Aorta (tissue), 5 donors: ENCODE data around the gene SLC35G4. TPM values are rescaled to one million over a fixed set of nuclear protein-coding genes. Genes with fewer than 3 reads are reported as not detected.

ENCODE experiments used
- ATAC-seq: fragments of 200-7000 bp; cut with Tn5 transposase; one replicate; pipeline ENCODE4 v1.9.1; 2022; ENCODE audit warnings: moderate library complexity; ENCODE audit not compliant: low FRiP score
- DNase-seq, 2 donors: peaks; one replicate each; pipeline ENCODE4 v3.0.0-alpha.2; 2020
- H3K27ac ChIP-seq, 2 donors: one replicate each; pipeline ENCODE4 v1.5.1; 2013; ENCODE audit warnings: low read length in 2 of 2, mild to moderate bottlenecking in 2 of 2, moderate library complexity in 2 of 2, control low read depth in 1 of 2, inconsistent platforms in 1 of 2, low read depth in 1 of 2
- H3K27me3 ChIP-seq, 2 donors: one replicate each; pipeline ENCODE4 v1.6.1; 2013; ENCODE audit warnings: control low read depth in 1 of 2, low read length in 1 of 2, mild to moderate bottlenecking in 1 of 2, moderate library complexity in 1 of 2; ENCODE audit not compliant: insufficient read depth in 2 of 2, control insufficient read depth in 1 of 2
- H3K36me3 ChIP-seq, 2 donors: one replicate each; pipeline ENCODE4 v1.6.1; 2013; ENCODE audit warnings: control low read depth in 1 of 2, low read length in 1 of 2, mild to moderate bottlenecking in 1 of 2; ENCODE audit not compliant: insufficient read depth in 2 of 2, control insufficient read depth in 1 of 2
- H3K4me1 ChIP-seq, 2 donors: one replicate each; pipeline ENCODE4 v1.6.1; 2013; ENCODE audit warnings: low read length in 2 of 2, control low read depth in 1 of 2, mild to moderate bottlenecking in 1 of 2, moderate library complexity in 1 of 2; ENCODE audit not compliant: insufficient read depth in 2 of 2, control insufficient read depth in 1 of 2
- H3K4me3 ChIP-seq, 2 donors: one replicate each; pipeline ENCODE4 v1.5.1; 2013; ENCODE audit warnings: low read length in 2 of 2, control low read depth in 1 of 2, mild to moderate bottlenecking in 1 of 2
- H3K9me3 ChIP-seq: one replicate; pipeline ENCODE4 v1.6.1; 2013; ENCODE audit warnings: mild to moderate bottlenecking, low read length; ENCODE audit not compliant: control insufficient read depth
- WGBS, 2 donors: extraction: QIAGEN DNeasy Blood & Tissue Kit; methylation state at CpG; one replicate each; pipeline ENCODE4 v1.1.7; 2013; 5-methylcytosine and 5-hydroxymethylcytosine counted together
- intact Hi-C, 2 donors: fragments of 100-400 bp; cut with DNase I; formaldehyde crosslinking; loops; one replicate each; pipeline versions ENCODE4 v1.14.2 to v1.15.0; 2022
- polyA plus RNA-seq, 2 donors: library from polyadenylated mRNA; stranded (reverse); fragments of 200-250 nt; gene quantifications; one replicate each; pipeline ENCODE4 v1.2.3, GENCODE V29; 2013
- total RNA-seq, 2 donors: library from RNA; stranded (reverse); fragmentation: NEBNext Ultra II Directional; extraction: Animal tissue kit (Norgen Biotek cat#: 25700); gene quantifications; one replicate each; pipeline ENCODE4 v1.2.1, GENCODE V29; 2021
- donor health status: healthy with polysubstance abuse.
- donor health status: Bipolar disorder and iron deficiency.
- donor health status: DM: no; HTN: no; CAD: no.
- donor health status: DM: no; HTN: no; CAD: no.
- donor health status: DM: yes; HTN: yes; CAD: no.

The SLC35G4 gene
- total and polyA plus RNA-seq, 4 donors: not detected

DNA sequence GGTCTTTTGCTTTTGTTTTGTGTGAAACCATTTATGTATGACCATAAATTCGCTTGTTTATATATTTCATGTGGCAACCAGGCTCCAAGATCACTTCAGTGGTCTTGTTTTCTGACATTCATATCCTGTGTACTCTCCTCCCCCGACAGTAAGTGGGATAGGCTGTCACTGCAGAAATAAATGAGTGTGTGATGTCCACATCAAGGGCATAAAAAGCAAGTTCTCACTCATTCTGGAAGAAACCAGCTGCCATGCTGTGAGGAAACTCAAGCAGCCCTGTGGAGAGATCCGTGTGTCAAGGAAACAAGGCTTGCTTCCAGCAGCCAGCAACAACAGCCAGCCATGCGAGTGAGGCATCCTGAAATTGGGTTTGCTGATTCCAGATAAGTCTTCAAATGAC is 40.4 kb downstream of the SLC35G4 start:
- DNase-seq (no peak), ATAC-seq (no peak)
- Histone ChIP-seq H3K9me3 (peaks cover 3% of the 10 kb centered on the region), H3K27me3 (no peaks in the 10 kb centered on the region), H3K27ac (no peak overlapping the region), H3K36me3 (no peaks in the 10 kb centered on the region), H3K4me3 (no peak overlapping the region), H3K4me1 (no peaks in the 10 kb centered on the region)
- 80% methylated on average over 4 of the region's 4 CpGs for WGBS, 2 donors
- intact Hi-C loops: loop anchor here in 1 of 2 donors (10.0 kb wide), 4 partner anchors 85 to 385 kb away; partner anchors contain the start of gene CHMP1B

DNA sequence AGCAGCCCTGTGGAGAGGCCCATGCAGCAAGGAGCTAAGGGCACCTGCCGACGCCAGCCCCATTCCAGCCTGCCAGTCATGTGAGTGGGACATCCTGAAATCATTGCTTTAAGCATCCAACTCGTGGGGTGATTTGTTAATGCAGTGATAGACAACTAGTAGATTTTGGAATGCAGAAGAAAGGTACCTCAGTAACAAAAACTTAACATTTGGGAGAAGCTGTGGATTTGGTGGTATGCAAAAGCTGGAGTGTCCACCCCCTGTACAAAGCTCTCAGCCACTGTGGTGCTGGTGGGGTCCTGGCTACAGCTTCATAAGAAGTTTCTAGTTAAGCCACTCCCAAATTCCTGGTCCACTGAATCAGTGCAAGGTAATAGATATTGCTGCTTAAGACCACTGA is 42.5 kb downstream of the SLC35G4 start:
- no peaks in the 10 kb centered on the region for H3K27me3 ChIP-seq
- DNase-seq: no peak
- 78 to 88% methylated on average over 3 of the region's 3 CpGs for WGBS, 2 donors
- no peaks in the 10 kb centered on the region for H3K36me3 ChIP-seq
- peaks cover 3% of the 10 kb centered on the region for H3K9me3 ChIP-seq
- no peaks in the 10 kb centered on the region for H3K4me1 ChIP-seq
- H3K4me3 ChIP-seq: no peak overlapping the region
- intact Hi-C loops: loop anchor here in 1 of 2 donors (10.0 kb wide), 4 partner anchors 83 to 383 kb away; partner anchors contain the start of gene CHMP1B
- no peak overlapping the region for H3K27ac ChIP-seq
- ATAC-seq: no peak

DNA sequence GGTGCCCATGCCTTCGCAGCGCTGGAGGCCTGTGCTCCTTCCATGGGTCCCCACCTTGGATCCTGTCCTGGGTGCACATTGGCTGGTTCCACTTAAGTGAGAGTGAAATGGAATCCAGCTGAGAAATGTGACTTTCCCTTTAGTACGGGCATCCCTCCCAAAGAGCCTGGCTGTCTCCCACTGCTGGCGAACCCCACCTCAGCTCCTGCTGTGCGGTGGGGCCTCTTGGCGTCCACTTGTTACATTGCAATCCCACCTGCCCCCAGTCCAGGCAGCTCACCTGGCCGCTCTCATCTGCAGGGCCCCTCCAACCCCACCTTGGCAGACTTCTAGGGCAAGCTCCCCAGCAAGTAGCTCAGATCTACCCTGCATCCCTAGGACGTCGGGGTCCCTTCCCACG is 44.1 kb downstream of the SLC35G4 start:
- intact Hi-C loops: loop anchor here in 1 of 2 donors (10.0 kb wide), 4 partner anchors 81 to 381 kb away; partner anchors contain the start of gene CHMP1B
- WGBS, 2 donors: 69 to 81% methylated on average over 10 of the region's 10 CpGs

DNA sequence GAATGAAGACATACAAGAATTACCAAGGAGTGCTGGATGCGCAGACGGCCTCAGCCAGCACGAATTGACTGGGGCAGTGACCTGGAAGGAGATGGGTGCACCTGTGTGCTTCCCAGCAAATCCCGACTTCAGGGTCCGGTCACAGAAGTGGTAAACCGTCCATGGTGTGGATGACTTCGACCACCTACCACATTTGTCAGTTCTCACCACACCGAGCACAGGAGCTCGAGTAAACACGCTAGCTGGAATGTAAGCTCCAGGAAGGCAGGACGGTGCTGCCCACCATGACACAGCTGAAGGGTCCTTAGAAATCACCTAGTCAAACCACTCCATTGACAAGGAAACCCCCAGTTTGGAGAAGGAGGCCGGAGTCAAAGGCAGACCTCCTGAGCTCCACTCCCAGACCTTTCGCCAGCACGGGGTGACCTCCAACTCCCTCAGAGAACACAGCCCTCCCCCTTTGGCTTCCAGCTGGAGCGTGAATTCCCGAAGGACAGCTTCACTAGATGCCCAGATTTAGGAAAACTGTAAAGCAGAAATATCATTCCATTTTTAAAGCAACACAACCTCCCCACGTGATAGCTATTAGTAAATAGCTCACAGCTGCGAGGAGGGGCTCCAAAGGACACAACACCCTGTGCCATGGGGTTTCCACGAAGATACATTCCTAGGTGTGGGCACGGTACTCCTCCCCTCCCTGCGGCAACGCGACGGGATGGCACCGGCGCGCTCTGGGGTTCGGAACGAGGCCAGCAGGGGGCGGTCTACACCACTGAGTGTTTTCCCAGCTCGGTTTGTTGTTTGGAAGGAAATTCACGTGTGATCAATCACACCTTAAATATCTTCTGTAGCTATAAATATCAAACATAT is 45.6 kb downstream of the SLC35G4 start:
- ATAC-seq (peak; percentile 74), DNase-seq (peak in 1 of 2 donors; percentile 90)
- Histone ChIP-seq H3K4me1 (no peaks in the 10 kb centered on the region), H3K27me3 (no peaks in the 10 kb centered on the region), H3K27ac (no peak overlapping the region), H3K9me3 (peaks cover under 1% of the 10 kb centered on the region), H3K36me3 (no peaks in the 10 kb centered on the region), H3K4me3 (peak overlapping the region in 1 of 2 donors; percentile 10)
- intact Hi-C loops: loop anchor here in 1 of 2 donors (10.0 kb wide), 4 partner anchors 80 to 380 kb away; partner anchors contain the start of gene CHMP1B
- whole genome bisulfite sequencing, 2 donors: 34 to 35% methylated on average over 32 of the region's 32 CpGs

More for the DNA sequence above, 44.1 kb downstream of the SLC35G4 start:
- Histone ChIP-seq H3K4me3 (no peak overlapping the region), H3K4me1 (no peaks in the 10 kb centered on the region), H3K27me3 (no peaks in the 10 kb centered on the region), H3K36me3 (no peaks in the 10 kb centered on the region), H3K27ac (no peak overlapping the region), H3K9me3 (peaks cover 3% of the 10 kb centered on the region)
- no peak for DNase-seq
- ATAC-seq: no peak

DNA sequence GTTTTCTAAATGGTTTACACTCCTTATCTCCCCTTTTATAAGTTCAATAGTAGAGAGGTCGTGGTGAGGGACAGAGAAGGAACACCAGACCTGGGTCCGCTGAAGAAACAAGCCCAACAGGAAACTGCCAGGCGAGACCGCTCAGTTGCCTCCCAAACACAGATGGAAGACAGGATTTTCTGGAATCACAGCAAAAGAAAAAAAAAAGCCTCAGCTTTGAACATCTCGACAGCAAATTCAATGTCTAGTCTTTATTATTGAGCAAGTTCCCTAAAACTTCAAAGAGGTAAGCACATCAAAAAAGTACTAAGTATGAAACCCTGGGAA is 46.2 kb downstream of the SLC35G4 start:
- Histone ChIP-seq H3K27me3 (no peaks in the 10 kb centered on the region), H3K27ac (no peak overlapping the region), H3K9me3 (no peaks in the 10 kb centered on the region), H3K36me3 (no peaks in the 10 kb centered on the region), H3K4me3 (peak overlapping the region in 1 of 2 donors; percentile 10), H3K4me1 (no peaks in the 10 kb centered on the region)
- ATAC-seq (no peak), DNase-seq (no peak)
- intact Hi-C loops: loop anchor here in 1 of 2 donors (10.0 kb wide), 4 partner anchors 79 to 379 kb away; partner anchors contain the start of gene CHMP1B
- WGBS, 2 donors: 14 to 16% methylated on average over 5 of the region's 5 CpGs

DNA sequence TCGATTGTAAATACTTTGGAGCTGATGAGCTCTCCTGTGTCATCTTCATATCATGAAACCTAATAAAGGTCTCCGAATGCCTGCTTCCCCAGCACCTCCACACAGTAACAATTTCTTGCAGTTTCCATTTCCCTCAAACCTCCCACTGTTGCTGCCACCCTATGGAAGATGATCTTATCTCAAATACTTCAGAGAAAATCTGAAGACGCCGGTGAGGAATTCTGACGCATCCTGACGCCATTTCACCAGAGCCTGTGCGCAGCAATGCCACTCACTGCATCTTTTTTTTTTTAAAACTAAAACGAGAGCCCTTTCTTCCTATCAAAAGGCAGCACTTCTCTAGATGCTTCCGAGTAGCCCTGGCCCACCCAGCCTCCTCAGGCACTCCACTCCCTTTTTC is 47.8 kb downstream of the SLC35G4 start:
- WGBS, 2 donors: 81 to 86% methylated on average over 9 of the region's 9 CpGs
- DNase-seq: no peak
- Histone ChIP-seq H3K27ac (no peak overlapping the region), H3K4me3 (no peak overlapping the region), H3K27me3 (no peaks in the 10 kb centered on the region), H3K36me3 (no peaks in the 10 kb centered on the region), H3K9me3 (no peaks in the 10 kb centered on the region), H3K4me1 (no peaks in the 10 kb centered on the region)
- intact Hi-C loops: loop anchor here in 1 of 2 donors (10.0 kb wide), 4 partner anchors 78 to 378 kb away; partner anchors contain the start of gene CHMP1B
- ATAC-seq: no peak

DNA sequence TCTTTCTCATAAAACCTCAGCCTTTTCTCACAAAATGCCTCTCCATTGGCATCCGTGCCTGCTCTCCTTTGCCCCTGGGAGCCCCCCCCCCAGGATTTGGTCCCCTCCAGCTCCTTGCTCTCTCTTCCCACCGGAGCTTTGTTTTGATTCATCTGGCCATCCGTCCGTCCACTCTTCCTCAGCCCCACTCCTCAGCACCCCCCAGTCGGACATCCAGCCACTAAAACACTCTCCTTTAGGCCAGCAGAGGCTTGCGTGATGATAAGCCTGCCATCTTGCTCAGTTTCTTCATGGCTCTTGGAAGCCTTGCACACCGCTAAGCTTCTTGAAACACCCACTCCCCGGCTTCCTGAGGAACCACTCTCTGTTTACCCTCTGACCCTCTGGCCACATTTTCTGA is 48.2 kb downstream of the SLC35G4 start:
- Histone ChIP-seq H3K9me3 (no peaks in the 10 kb centered on the region), H3K27ac (no peak overlapping the region), H3K27me3 (no peaks in the 10 kb centered on the region), H3K4me1 (no peaks in the 10 kb centered on the region), H3K36me3 (no peaks in the 10 kb centered on the region), H3K4me3 (no peak overlapping the region)
- WGBS, 2 donors: 74 to 83% methylated on average over 8 of the region's 8 CpGs
- intact Hi-C loops: loop anchor here in 1 of 2 donors (10.0 kb wide), 4 partner anchors 77 to 377 kb away; partner anchors contain the start of gene CHMP1B
- ATAC-seq (no peak), DNase-seq (no peak)

DNA sequence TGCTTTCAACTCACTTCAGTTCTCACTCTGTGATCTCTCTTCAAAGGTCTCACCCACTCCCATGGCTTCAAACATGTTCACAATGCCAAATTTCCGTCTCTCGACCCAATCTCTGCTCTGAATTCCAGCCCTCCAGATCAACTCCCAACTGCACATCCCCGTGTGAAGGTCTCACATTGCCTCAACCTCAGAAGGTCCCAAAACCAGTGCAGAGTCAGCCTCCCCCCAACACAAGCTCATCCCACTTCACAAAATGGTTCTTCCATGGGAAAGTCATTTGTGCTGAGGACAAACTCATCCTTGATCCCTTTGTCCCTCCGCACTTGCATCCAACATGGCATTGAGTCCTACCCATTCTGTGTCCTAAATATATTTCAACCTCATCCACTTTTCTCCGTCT is 48.6 kb downstream of the SLC35G4 start:
- no peak overlapping the region for H3K4me3 ChIP-seq
- no peaks in the 10 kb centered on the region for H3K9me3 ChIP-seq
- H3K4me1 ChIP-seq: no peaks in the 10 kb centered on the region
- ATAC-seq: no peak
- intact Hi-C loops: loop anchor here in 1 of 2 donors (10.0 kb wide), 4 partner anchors 77 to 377 kb away; partner anchors contain the start of gene CHMP1B
- no peak overlapping the region for H3K27ac ChIP-seq
- no peaks in the 10 kb centered on the region for H3K36me3 ChIP-seq
- WGBS, 2 donors: 82 to 83% methylated on average over 5 of the region's 5 CpGs
- no peak for DNase-seq
- H3K27me3 ChIP-seq: no peaks in the 10 kb centered on the region
